GM04504 (cell line): ENCODE data around the gene ELMO1.

Source experiments
- DNase-seq: peaks from one replicate; pipeline ENCODE4 v3.0.0-alpha.2; 2012; ENCODE audit warnings: low read depth

ELMO1 gene

GRCh38 chr7:37408291-37409228, 40.1 kb downstream of the ELMO1 start:
- DNase-seq = no peak

GRCh38 chr7:37405603-37406122, 43.0 kb downstream of the ELMO1 start:
- no peak for DNase-seq

GRCh38 chr7:37405128-37405527, 43.5 kb downstream of the ELMO1 start:
- no peak for DNase-seq

GRCh38 chr7:37399876-37400421, 48.7 kb downstream of the ELMO1 start:
- no peak for DNase-seq

DNA sequence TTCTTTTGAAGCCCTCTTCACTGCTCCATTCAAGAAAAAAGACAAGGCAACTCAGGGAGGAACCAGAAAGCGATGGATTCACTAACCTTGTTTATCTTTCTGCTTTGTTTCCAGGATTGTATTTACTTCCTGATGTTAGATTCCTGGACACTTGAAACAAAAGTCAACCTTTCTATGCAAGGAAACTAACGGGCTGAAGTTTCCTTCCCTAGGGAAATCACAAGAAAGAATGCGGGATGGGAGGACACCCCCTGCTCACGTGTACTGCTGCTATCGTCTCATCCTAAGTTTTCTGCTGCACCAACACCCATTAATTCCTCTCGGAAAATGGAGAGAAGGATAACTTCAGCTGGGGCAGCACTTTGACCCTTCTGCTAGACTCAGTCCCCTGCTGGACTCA, 50.3 kb downstream of the ELMO1 start:
- no peak for DNase-seq

- no peak for DNase-seq
Observed at GRCh38 chr7:37395618-37396259, 52.9 kb downstream of the ELMO1 start.

- DNase-seq = no peak
Observed at GRCh38 chr7:37394158-37394557, 54.5 kb downstream of the ELMO1 start.

DNA sequence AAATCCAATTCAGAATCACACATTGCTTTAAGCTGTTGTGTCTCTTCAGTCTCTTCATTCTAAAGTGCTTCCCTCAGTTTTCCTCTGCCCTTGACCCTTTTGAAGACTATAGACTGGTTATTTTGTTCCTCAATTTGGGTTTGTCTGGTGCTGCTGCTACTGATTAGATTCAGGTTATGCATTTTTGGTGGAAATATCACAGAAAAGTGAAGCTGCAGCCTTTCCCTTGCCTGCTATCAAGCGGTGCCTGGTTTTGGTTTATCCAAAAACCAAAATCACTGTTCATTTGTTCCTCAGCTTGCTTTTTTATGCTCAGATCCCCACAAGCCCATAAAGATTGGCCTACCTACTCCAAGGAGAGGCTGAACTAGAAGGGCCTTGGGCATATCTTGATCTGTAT, 55.2 kb downstream of the ELMO1 start:
- DNase-seq = no peak

- no peak for DNase-seq
Observed at GRCh38 chr7:37392673-37393017, 56.0 kb downstream of the ELMO1 start.

GRCh38 chr7:37391791-37392672, 56.6 kb downstream of the ELMO1 start:
- DNase-seq = no peak

- no peak for DNase-seq
Observed at GRCh38 chr7:37390114-37390513, 58.5 kb downstream of the ELMO1 start.

DNA sequence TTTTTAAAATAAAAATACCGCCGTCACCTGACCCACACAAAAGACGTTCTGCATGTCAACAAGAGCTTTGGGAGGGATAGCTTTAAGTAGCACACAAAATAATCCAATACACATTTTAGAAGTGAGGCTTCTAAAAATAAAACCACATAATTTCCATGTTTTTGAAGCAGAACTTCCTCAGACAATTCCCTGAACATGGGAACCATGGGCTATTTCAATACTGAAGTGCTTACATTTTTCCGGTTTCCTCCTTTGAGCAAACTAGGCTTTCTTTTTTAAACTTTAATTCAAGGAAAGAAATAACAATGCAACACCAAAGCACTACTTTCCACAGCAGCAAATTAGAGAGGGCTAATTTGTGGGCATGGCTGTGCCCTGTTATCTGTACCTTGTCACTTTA, 59.9 kb downstream of the ELMO1 start:
- DNase-seq = no peak

DNA sequence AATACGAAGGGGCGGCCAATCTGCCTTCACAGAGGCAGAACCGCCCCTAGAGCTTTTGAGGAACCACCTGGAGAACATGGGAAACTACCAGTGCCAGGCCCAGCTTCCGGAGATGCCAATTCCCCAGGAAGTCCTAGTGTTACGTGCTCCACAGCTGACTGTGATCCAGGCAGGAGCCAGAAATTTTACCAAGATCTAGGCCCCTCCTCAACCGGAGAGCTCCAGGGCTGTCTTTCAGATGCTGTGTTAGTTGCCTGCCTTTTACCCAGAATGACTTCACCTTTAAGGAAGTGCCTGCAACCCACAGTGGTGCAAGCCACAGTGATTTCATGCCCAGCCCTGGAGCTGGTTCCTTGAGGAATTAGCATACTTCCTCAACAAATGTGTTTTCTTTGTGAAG, 62.9 kb downstream of the ELMO1 start:
- no peak for DNase-seq

DNA sequence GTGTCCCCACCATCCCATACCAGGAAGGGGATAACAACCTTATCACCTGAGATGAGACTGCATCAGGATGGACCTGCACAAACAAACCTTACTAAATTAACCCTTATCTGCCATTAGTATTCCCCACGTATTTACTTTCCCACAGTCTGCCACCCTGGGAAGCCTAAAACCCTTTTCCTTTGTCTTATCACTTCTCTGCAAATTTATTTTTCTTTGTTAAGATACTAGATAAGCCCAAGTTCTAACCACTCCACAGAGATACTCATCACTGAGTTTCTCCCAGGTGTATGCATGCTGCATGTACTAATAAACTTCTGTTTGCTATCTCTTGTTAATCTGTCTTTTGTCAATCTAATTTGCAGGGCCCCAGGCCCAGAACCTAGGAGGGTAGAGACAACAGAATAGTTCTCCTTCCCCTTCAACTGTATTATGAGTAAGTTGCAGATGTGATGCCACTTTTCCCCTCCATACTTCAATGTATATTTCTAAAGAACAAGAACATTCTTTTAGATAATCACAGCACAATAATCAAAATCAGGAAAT, 66.0 kb downstream of the ELMO1 start:
- no peak for DNase-seq

DNA sequence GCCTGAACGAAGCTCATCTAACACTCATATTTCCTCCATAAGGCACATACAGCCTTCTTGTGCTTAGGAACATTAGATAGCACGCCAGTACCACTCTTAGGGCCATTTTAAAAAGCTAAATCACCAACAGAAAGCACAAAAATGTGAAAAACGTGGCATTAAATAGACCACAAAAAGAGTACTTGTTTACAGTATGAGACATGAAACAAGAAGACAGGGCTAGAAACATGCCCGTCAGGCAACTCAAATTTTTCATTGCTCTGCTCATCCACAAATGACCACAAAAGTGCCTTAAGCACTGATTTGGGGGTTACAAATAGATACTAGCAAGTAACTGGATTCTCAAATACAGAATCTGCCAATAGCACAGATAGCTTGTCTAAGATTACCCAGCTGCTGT, 67.8 kb downstream of the ELMO1 start:
- no peak for DNase-seq

DNA sequence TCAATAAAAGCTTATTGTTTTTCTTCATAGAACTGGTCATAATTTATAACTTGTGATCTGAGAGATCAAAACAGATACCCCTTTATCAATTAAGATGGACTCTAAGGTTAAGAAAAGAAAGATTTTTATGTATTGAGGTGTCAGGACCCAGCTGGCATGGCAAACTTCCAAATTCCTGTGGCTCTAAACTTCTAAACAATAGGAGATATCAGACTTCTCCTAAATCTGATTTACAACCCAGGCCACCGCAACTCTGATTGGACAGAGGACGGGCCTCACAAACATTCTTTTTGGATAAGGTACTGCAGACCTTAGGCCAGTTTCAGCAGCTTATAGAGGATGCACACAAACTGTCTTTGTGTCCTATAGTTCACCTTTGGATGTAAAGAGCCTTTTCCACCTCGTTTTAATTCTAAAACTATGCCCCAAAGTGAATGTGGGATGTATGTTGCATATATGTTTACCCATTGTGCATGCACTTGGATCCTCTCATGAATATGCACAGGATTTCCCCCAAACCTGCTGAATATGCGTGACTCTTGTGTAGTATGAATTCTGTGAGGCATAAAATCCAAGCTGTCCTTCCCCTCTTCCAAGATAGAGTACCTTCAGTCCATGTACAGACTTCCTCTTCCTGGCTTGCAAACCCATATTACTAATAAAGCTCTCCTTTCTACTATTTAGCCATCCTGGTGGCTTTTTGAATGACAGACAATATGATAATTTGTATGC, 69.0 kb downstream of the ELMO1 start:
- no peak for DNase-seq

- no peak for DNase-seq
Observed at GRCh38 chr7:37377231-37377630, 71.4 kb downstream of the ELMO1 start.

DNA sequence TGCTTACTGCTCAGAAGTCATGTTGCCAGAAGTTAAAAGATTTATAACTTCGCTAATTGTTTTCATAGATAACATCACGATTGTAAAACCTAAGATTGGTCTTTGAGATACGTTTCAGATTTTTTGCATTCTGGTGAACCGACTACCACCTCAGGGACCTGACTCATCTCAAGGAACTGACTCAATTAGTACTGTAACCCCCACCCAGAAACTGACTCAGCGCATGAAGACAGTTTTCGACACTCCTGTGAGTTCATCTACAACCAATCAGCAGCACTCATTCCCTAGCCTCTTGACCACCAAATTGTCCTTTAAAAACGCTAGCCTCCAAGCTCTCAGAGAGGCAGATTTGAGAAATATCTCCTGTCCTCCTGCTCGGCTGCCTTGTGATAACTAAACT, 72.3 kb downstream of the ELMO1 start:
- DNase-seq = no peak

- DNase-seq = no peak
Observed at GRCh38 chr7:37372750-37373149, 75.9 kb downstream of the ELMO1 start.

DNA sequence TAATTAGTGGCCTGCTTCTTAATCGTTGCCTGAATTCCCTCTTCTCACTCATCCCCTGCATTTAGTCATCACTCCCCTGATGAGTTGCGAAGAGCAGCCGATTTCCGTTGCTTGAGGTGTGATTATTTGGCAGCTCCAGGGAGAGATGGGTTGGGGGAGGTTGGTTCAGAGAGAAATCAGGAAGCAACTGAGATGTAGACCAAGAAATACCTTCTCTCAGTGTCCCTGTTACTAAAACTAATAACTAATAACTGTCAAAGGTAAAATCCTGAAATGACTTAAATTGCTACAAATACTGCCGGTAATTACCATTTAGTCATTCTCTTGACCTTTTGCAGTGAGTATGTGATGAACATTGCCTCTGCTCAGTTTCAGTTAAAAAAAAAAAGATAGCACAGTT, 76.9 kb downstream of the ELMO1 start:
- no peak for DNase-seq

- no peak for DNase-seq
Observed at GRCh38 chr7:37369906-37370305, 78.8 kb downstream of the ELMO1 start.
